ENCODE measurements around the gene CARM1. TPM values are rescaled to one million over a fixed set of nuclear protein-coding genes. Genes with fewer than 3 reads are reported as not detected.

CARM1 gene
- total and polyA plus RNA-seq, 2 of the 13 experiments (the other 11 are each of a cell fraction or from before 2014, with no cell fraction given), result 27.6 to 55.8 TPM

- H3K79me2 ChIP-seq (ENCODE audit: insufficient read depth, low read length), result peaks cover 73% of the 10 kb centered on the region
- no peak overlapping the region for H3K27ac ChIP-seq (ENCODE audit: extremely low read length, insufficient read depth, low read length)
- POLR2A ChIA-PET, result interaction anchor here (1.0 kb wide), 1 partner anchor 26 kb away, joined by 3 read pairs; no protein-coding TSS in a partner anchor
- H3K36me3 ChIP-seq (replicated peaks in 1 of 2; ENCODE audit: control insufficient read depth in 1 of 2, insufficient read depth in 2 of 2, low read length in 2 of 2), result peaks cover 0 to 6% of the 10 kb centered on the region in 2 experiments; a peak in 1 of 5 replicates
- no peak overlapping the region for H3K9ac ChIP-seq (ENCODE audit: insufficient read depth, low read depth, low read length)
- ATAC-seq, result no peak
- intact Hi-C loops (cut with micrococcal nuclease; ENCODE audit: unreplicated experiment) (no loop called here), in situ Hi-C loops (cut with HindIII; ENCODE audit: extremely low pct_ligation_motif_present, low pct_unique_long_range_greater_than_20kb) (no loop called here)
- H3K4me3 ChIP-seq (replicated peaks in 1 of 3; ENCODE audit: insufficient read depth in 1 of 3, low read depth in 2 of 3, low read length in 3 of 3), result no peak overlapping the region
- TF ChIP-seq KDM2A (CRISPR knock-in tag; IDR thresholded peaks at IDR 0.05; ENCODE audit: borderline replicate concordance, low read depth), result no peak
- TF ChIP-seq SOX13 (IDR thresholded peaks at IDR 0.05), result no peak
- TF ChIP-seq SOX13 (CRISPR knock-in tag; conservative IDR thresholded peaks at IDR 0.05 in 1 of 2, IDR thresholded peaks at IDR 0.05 in 1 of 2), result no peak
- TF ChIP-seq TGIF2 (CRISPR knock-in tag; IDR thresholded peaks at IDR 0.05), result no peak
- TF ChIP-seq HNF4A (CRISPR knock-in tag; IDR thresholded peaks at IDR 0.05), result no peak
- no peak for TF ChIP-seq JDP2 (CRISPR knock-in tag; IDR thresholded peaks at IDR 0.05; ENCODE audit: borderline replicate concordance)
- TF ChIP-seq PHF8 (CRISPR knock-in tag; IDR thresholded peaks at IDR 0.05), result no peak
- no peak for TF ChIP-seq U2AF1 (optimal IDR thresholded peaks at IDR 0.05; ENCODE audit: low read depth, low read length)
- TF ChIP-seq ZNF343 (CRISPR knock-in tag; IDR thresholded peaks at IDR 0.05), result no peak
- no peak for TF ChIP-seq ZNF124 (CRISPR knock-in tag; IDR thresholded peaks at IDR 0.05)
- BruUV-seq (replicated peaks), result no TSS peak
- no peaks in the 10 kb centered on the region for H3K27me3 ChIP-seq (ENCODE audit: control insufficient read depth in 1 of 2, insufficient read depth in 2 of 2, low read length in 2 of 2)
- H3K4me2 ChIP-seq (ENCODE audit: low read depth, low read length), result no peak overlapping the region
- H3K4me1 ChIP-seq (ENCODE audit: insufficient read depth, low read length), result peaks cover 34% of the 10 kb centered on the region
- no peaks in the 10 kb centered on the region for H3K9me3 ChIP-seq (ENCODE audit: low read length)
- CTCF ChIA-PET (ENCODE audit: low intra/inter-chr PET ratio, low total read pairs), result no interaction called here
- no peak overlapping the region for H2AFZ ChIP-seq (ENCODE audit: low read length)
- DNase-seq (ENCODE audit: low spot score), result no peak
- FAIRE-seq, result no peak
- 94% methylated on average over 6 of the region's 6 CpGs for WGBS (ENCODE audit: low lambda C conversion rate)
- H4K20me1 ChIP-seq (ENCODE audit: insufficient read depth, low read length), result 0 out of 2 replicates have a peak, but pooled peaks cover 2% of the 10 kb centered on the region
Measured at GRCh38 chr19:10965398-10965797, 94.0 kb downstream of the CARM1 start.

- no peak overlapping the region for H3K27ac ChIP-seq (ENCODE audit: extremely low read length, insufficient read depth, low read length)
- peaks cover 77% of the 10 kb centered on the region for H3K79me2 ChIP-seq (ENCODE audit: insufficient read depth, low read length)
- CTCF ChIA-PET (ENCODE audit: low intra/inter-chr PET ratio, low total read pairs), result no interaction called here
- no peak for FAIRE-seq
- in situ Hi-C loops (cut with HindIII; ENCODE audit: extremely low pct_ligation_motif_present, low pct_unique_long_range_greater_than_20kb), result no loop called here
- H3K27me3 ChIP-seq (ENCODE audit: control insufficient read depth in 1 of 2, insufficient read depth in 2 of 2, low read length in 2 of 2), result no peaks in the 10 kb centered on the region
- TF ChIP-seq PBX2 (CRISPR knock-in tag; IDR thresholded peaks at IDR 0.05) (no peak), ZNF33B (CRISPR knock-in tag; IDR thresholded peaks at IDR 0.05) (no peak)
- no peak overlapping the region for H3K4me3 ChIP-seq (replicated peaks in 1 of 3; ENCODE audit: insufficient read depth in 1 of 3, low read depth in 2 of 3, low read length in 3 of 3)
- H3K36me3 ChIP-seq (replicated peaks in 1 of 2; ENCODE audit: control insufficient read depth in 1 of 2, insufficient read depth in 2 of 2, low read length in 2 of 2), result peaks cover 0 to 6% of the 10 kb centered on the region in 2 experiments; a peak in 1 of 5 replicates
- no TSS peak for BruUV-seq (replicated peaks)
- H3K4me1 ChIP-seq (ENCODE audit: insufficient read depth, low read length), result peaks cover 34% of the 10 kb centered on the region
- H3K9ac ChIP-seq (ENCODE audit: insufficient read depth, low read depth, low read length), result no peak overlapping the region
- no peak overlapping the region for H3K4me2 ChIP-seq (ENCODE audit: low read depth, low read length)
- ATAC-seq, result no peak
- 93% methylated on average over 8 of the region's 8 CpGs for WGBS (ENCODE audit: low lambda C conversion rate)
- POLR2A ChIA-PET, result no interaction called here
- intact Hi-C loops (cut with micrococcal nuclease; ENCODE audit: unreplicated experiment), result no loop called here
- H2AFZ ChIP-seq (ENCODE audit: low read length), result no peak overlapping the region
- H4K20me1 ChIP-seq (ENCODE audit: insufficient read depth, low read length), result 0 out of 2 replicates have a peak, but pooled peaks cover 2% of the 10 kb centered on the region
- no peak for DNase-seq (ENCODE audit: low spot score)
- no peaks in the 10 kb centered on the region for H3K9me3 ChIP-seq (ENCODE audit: low read length)
Measured at GRCh38 chr19:10966809-10967208, 95.5 kb downstream of the CARM1 start.
